HG02973 (cell line): ENCODE data around the gene RNU1-3.
A peak's percentile ranks its signal among the peaks of the same experiment; 100 is the strongest.
"Not testable (repeated sequence)": the region's sequence is repeated elsewhere in the genome, so short reads cannot be mapped to it uniquely, and the experiment has no call there.

ENCODE experiments used
- ATAC-seq: cut with Tn5 transposase; IDR thresholded peaks from one replicate; pipeline ENCODE4 v1.9.1; 2021; ENCODE audit warnings: moderate library complexity; ENCODE audit not compliant: unreplicated experiment

Gene RNU1-3

GRCh38 chr1:16696507-16697150 lies 29.9 kb upstream of the RNU1-3 start:
- ATAC-seq = not testable (repeated sequence)

- not testable (repeated sequence) for ATAC-seq
Observed at GRCh38 chr1:16694308-16694702, 27.6 kb upstream of the RNU1-3 start.

- ATAC-seq = not testable (repeated sequence)
Observed at GRCh38 chr1:16693449-16694307, 26.9 kb upstream of the RNU1-3 start.

DNA sequence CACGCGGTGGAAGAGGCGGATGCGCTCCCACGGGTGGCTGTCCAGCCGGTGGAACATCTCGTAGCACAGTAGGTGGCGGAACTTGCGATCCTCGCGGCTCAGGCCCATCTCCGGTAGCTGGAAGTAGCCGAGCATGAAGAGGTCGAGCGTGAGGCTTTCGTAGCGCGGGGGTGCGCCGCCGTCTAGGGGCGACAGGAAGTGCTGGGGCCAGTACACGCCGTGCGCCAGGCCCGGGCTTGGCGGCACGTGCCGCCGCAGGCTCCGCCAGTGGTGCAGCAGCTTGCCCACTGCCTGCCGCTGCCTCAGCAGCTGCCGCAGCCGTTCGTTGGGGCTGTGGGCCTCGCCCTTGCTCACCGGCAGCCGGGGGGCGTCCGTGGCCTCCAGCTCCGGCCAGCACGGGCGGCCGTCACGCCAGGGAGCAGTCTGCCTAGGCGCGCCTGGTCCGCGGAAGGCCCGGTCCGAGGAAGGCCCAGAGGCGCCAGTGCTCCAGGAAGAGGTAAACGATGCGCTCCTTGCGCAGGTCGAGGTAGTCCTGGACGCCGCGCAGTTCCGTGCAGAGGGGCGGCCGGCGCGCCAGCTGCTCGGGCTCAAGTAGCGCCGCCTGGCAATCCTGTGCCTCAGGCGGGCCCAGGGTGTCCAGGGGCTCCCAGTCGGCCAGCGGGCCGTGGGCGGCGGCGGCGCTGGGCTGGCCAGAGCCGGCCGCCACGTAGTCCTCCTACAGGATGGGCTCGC lies 26.1 kb upstream of the RNU1-3 start:
- not testable (repeated sequence) for ATAC-seq

GRCh38 chr1:16692283-16692682 lies 25.5 kb upstream of the RNU1-3 start:
- not testable (repeated sequence) for ATAC-seq

DNA sequence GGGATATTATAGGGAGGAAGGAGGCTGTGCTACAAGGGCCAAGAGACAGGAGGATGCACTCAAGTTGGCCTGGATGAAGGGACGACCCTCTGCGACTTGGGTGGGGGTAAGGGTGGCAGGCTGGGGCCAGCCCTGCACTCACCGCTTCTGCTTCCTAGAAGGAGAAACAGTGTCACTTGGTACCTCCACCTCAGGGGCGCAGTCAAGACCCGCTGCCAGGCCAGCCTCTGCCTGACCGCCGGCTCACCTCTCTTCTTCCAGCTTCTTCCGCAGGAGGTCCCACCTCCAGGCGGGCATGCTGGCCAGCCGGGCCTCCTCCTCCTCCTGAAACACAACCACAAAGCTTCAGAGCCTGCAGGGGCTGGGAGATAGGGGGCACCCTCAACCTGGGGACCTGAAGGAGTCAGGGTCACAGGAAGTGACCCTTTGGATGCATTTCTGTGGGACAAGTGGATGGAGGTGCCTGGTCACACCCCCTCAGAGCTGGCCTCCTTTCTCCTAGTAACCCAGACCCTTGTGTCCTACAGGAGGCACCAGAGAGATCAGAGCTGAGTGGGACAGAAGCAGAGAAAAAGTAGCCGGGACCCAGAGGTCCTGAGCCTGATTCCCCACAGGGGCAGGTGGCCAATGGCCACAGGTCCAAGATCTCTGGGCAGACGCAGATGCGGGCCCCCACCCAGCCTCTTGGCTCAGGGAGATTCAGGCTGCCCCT lies 24.4 kb upstream of the RNU1-3 start:
- ATAC-seq = not testable (repeated sequence)

DNA sequence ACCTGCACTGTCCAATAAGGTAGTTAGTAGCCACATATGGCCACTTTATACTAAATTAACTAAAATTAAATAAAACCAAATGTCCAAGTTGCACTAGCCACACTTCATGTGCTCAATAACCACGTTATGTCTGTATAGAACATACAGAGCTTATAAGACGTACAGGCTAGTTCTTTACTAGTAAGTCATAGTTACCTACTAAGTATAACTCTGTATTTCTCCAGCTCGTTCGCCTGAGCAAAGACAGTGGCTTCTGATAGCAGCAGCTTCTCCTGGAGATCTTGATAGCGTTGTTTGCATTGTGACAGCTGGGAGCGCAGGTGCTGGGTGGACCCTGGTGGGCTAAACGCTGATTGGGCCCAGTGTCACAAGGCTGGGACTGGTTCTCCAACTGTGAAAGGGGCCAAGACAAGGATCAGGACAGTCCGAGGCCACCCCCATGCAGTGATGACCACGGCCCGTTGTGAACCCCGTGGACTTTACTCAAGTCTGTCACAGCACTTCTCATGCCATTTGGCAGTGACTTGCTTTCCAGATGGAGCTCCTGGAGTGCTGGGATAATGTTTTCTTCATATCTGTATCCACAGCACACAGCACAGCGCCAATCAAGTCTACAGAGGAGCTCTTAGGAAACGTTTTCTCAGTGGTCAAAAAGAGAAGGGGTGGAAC lies 20.5 kb upstream of the RNU1-3 start:
- not testable (repeated sequence) for ATAC-seq

GRCh38 chr1:16685445-16686371 lies 19.0 kb upstream of the RNU1-3 start:
- not testable (repeated sequence) for ATAC-seq

- peak; percentile 55 for ATAC-seq
Observed at GRCh38 chr1:16684738-16685337, 18.1 kb upstream of the RNU1-3 start.

GRCh38 chr1:16684152-16684551 lies 17.4 kb upstream of the RNU1-3 start:
- ATAC-seq = peak; percentile 55

- ATAC-seq = not testable (repeated sequence)
Observed at GRCh38 chr1:16682803-16683202, 16.1 kb upstream of the RNU1-3 start.

DNA sequence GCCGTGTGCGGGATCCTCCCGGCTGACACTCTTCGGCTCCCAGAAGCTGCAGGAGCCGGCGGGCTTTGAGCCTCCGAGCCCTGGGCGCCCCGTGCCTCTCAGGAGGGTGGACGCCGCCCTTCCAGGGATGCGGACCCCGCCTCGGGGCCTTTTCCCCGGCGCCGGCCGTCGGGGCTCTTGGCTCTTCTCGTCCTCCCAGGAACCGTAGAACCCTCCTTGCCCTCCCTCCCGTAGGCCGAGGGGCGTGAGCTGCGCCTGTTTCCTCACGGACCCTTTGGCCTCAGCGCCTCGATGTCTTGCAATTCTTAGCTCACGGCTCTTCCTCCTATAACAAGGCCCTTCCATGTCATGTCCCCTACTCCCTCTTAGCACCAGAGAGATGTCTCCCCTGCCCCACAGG lies 13.6 kb upstream of the RNU1-3 start:
- ATAC-seq = not testable (repeated sequence)

DNA sequence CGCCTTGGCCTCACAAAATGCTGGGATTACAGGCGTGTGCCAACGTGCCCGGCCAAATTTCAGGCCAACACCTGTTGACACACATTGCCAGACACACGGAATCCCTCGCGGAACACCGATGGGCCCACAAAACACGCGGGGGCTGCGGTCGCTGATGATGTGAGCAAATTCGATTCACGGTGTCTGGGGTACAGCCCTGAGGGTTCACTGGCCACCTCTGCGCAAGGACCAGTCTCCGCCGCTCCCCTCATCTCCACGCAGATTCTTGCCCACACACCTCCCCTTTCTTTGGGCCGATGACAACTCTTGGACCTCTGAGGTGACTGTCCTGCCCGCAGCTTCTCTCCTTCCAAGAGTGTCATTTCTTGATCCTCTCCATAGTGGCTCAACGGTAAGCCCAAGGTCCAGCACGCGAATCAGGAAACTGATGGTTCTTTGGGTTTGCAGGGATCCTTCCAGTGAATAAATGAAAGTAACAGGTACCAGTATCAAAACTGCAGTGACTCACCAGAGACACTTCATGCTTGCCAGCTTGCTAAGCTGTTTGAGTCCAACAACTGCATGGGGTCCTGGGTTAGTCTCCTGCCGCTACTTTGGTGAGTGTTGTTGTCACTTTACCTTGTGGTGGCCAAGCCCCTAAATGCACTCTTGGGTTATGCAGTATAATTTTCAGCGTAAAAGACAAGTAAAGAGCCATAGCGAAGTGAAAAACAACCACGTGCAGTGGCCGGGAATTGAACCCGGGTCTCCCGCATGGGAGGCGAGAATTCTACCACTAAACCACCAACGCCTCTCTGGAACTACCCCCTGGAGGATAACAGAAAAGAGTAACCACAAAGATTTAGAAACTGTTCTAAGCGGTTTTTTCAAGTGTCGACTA lies 11.0 kb upstream of the RNU1-3 start:
- ATAC-seq = no peak

DNA sequence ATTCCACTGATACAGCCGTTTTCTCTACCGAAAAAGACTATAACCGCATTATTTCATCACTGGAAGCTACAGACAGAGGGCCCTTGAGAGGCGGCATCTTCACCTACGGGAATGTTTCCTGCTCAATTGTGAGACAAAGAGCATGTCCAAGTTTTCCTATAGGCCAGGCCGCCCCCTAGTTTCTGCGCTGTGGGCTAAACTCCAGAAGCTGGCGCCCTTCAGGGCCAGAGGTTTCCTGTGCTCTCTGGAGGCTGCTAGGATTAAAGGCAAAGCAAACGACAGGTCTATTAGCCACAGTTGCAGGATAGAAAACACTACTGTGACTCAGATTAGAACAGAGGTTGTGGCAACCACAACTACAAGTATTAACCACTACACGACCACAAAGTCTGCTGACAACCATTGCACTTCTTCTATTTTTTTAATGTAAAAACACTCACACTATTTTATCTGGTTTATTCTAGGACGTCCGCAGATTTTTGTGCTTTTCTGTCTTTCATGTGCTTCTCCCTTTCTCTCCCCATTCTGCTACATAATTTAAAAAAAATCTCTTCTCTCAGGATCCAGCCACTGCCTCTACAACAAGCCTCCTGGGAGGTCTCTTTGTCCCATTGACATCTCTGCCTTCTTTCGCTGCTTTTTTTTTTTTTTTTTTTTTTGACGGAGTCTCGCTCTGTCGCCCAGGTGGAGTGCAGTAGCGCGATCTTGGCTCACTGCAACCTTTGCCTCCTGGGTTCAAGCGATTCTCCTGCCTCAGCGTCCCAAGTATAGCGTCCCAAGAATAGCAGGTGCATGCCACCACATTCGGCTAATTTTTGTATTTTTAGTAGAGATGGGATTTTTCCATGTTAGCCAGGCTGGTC lies 10.1 kb upstream of the RNU1-3 start:
- ATAC-seq = not testable (repeated sequence)

DNA sequence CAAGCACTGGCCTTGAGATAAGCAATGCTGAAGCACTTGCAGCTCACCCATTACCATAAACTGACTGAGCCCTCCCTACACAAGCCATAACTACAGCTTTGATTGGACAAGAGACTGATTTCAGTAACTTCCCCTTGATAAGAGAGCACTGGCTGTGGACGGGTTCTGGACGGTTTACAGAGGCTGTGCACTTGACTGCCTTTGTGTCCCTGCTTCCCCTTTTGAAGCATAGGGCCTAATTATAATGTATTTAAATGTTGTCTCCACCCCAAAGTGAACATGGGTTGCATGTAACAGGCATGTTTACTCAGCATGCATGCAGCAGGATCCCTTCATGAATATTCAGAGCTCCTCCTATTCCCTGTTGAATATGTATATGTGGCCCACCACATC lies 8.4 kb upstream of the RNU1-3 start:
- not testable (repeated sequence) for ATAC-seq

- ATAC-seq = not testable (repeated sequence)
Observed at GRCh38 chr1:16673976-16674375, 7.2 kb upstream of the RNU1-3 start.

DNA sequence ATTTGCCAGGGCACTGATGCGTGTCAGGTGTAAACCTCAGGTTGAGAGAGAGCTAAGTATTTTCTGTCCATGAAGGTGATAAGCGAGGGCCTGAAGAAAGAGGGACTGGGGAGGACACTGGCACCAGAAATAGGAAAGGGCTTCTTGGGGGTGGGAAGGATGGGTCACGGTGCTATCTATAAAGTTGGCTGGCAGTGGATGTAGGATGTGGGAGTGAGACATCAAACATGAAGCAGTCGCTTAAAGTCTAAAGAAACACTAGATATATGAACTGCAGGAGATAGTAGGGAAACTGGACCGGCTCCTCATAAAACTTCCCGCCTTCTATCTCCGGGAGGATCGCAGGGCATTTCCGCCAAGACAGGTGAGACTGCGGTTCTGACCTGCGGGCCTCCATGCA lies 912 bp downstream of the RNU1-3 start:
- not testable (repeated sequence) for ATAC-seq
